A549 (cell line): ENCODE measurements around the gene ZBTB43. TPM values are rescaled to one million over a fixed set of nuclear protein-coding genes. Genes with fewer than 3 reads are reported as not detected.

ENCODE experiments used
- ATAC-seq, 2 experiments: fragments of 200-7000 bp in 1 of 2; fragments of >200 bp in 1 of 2; cut with Nextera tagmentation in 1 of 2; cut with Tn5 transposase in 1 of 2; 3 replicates each; pipeline versions ENCODE4 v1.8.0 to v1.9.1; 2018 to 2020; ENCODE audit warnings: mild to moderate bottlenecking in 1 of 2, moderate library complexity in 1 of 2
- CTCF ChIA-PET: fragments of 300-600 bp; sonication (Branson Sonifier 250); formaldehyde crosslinking; extraction: SDS; loops from one replicate; lab custom pipeline; 2021; ENCODE audit warnings: antibody characterized with exemption, inconsistent platforms; lab: Yijun Ruan, JAX
- POLR2A ChIA-PET: fragments of 350-600 bp; formaldehyde crosslinking; extraction: SDS; loops from one replicate; lab custom pipeline; 2021; ENCODE audit warnings: antibody characterized with exemption, inconsistent platforms; lab: Yijun Ruan, JAX
- DNase-seq, 2 experiments: peaks; one replicate each; pipeline versions ENCODE4 v3.0.0 to v3.0.0-alpha.2; 2011 to 2016; ENCODE audit warnings: low read depth in 1 of 2, low spot score in 1 of 2
- FAIRE-seq: peaks from 2 replicates; lab custom pipeline; 2011; peaks lifted over from hg19 to GRCh38; lab: Jason Lieb, UNC
- H3K27ac ChIP-seq, 2 experiments: fragments of >200 bp; sonication (Bioruptor Twin); formaldehyde crosslinking; 3 replicates each; pipeline ENCODE4 v1.5.1; 2016 to 2017
- H3K4me1 ChIP-seq: fragments of >200 bp; sonication (Bioruptor Twin); formaldehyde crosslinking; 3 replicates; pipeline ENCODE4 v1.6.1; 2016
- H3K4me2 ChIP-seq: fragments of >200 bp; sonication (Bioruptor Twin); formaldehyde crosslinking; 3 replicates; pipeline ENCODE4 v1.6.1; 2016
- H3K4me3 ChIP-seq: fragments of >200 bp; sonication (Bioruptor Twin); formaldehyde crosslinking; 3 replicates; pipeline ENCODE4 v1.5.1; 2016
- H3K9me3 ChIP-seq: fragments of >200 bp; sonication (Bioruptor Twin); formaldehyde crosslinking; 3 replicates; pipeline ENCODE4 v1.6.1; 2016
- CEBPB ChIP-seq, 2 experiments: fragments of >200 bp in 1 of 2; sonication (Bioruptor Twin) in 1 of 2; formaldehyde crosslinking in 1 of 2; IDR thresholded peaks; 2 replicates each; pipeline ENCODE4 v1.6.1; 2012 to 2016
- CHD2 ChIP-seq: fragments of 150-350 bp; IDR thresholded peaks from 2 replicates; pipeline ENCODE4 v1.6.1; 2014; ENCODE audit warnings: low read length; ENCODE audit not compliant: partially characterized antibody
- CHD4 ChIP-seq: fragments of 200-600 bp; sonication (generic); IDR thresholded peaks from 2 replicates; pipeline ENCODE4 v1.6.1; 2016; ENCODE audit warnings: antibody characterized with exemption, mild to moderate bottlenecking, borderline replicate concordance
- CTCF ChIP-seq: fragments of >200 bp; sonication (Bioruptor Twin); formaldehyde crosslinking; IDR thresholded peaks from 3 replicates; pipeline ENCODE4 v1.5.1; 2016
- EP300 ChIP-seq, 2 experiments: fragments of >200 bp; sonication (Bioruptor Twin); formaldehyde crosslinking; IDR thresholded peaks; 2 replicates in 1 of 2; 3 replicates in 1 of 2; pipeline ENCODE4 v1.6.1; 2016 to 2017
- HES2 ChIP-seq: fragments of >200 bp; sonication (Bioruptor Twin); formaldehyde crosslinking; IDR thresholded peaks from 2 replicates; pipeline ENCODE4 v1.6.1; 2016
- HEYL ChIP-seq: fragments of 250-450 bp; sonication (Bioruptor Pico); IDR thresholded peaks from 2 replicates; pipeline ENCODE4 v1.8.0; 2021; ENCODE audit warnings: mild to moderate bottlenecking, moderate library complexity
- HOXA7 ChIP-seq: fragments of 250-450 bp; sonication (Bioruptor Pico); IDR thresholded peaks from 2 replicates; pipeline ENCODE4 v1.5.0; 2020; ENCODE audit warnings: mild to moderate bottlenecking, moderate library complexity
- HOXB5 ChIP-seq: fragments of 250-450 bp; sonication (Bioruptor Pico); IDR thresholded peaks from 2 replicates; pipeline ENCODE4 v1.5.0; 2020; ENCODE audit warnings: mild to moderate bottlenecking, moderate library complexity
- JUNB ChIP-seq: fragments of >200 bp; sonication (Bioruptor Twin); formaldehyde crosslinking; IDR thresholded peaks from 2 replicates; pipeline ENCODE4 v1.6.1; 2016
- KDM1A ChIP-seq: fragments of 200-600 bp; sonication (generic); IDR thresholded peaks from 2 replicates; pipeline ENCODE4 v1.6.1; 2016; ENCODE audit warnings: low read depth, mild to moderate bottlenecking
- MAFK ChIP-seq: fragments of 450-650 bp; IDR thresholded peaks from 2 replicates; pipeline ENCODE4 v1.6.1; 2014; ENCODE audit not compliant: partially characterized antibody
- MAZ ChIP-seq: fragments of 150-350 bp; IDR thresholded peaks from 2 replicates; pipeline ENCODE4 v1.6.1; 2014; ENCODE audit warnings: antibody characterized with exemption, low read depth, low read length, borderline replicate concordance
- MYC ChIP-seq: IDR thresholded peaks from 2 replicates; pipeline ENCODE4 v1.6.1; 2012; ENCODE audit warnings: mild to moderate bottlenecking, inconsistent platforms, low read length, improper control_type of control experiment, borderline replicate concordance
- PBX3 ChIP-seq: IDR thresholded peaks from 2 replicates; pipeline ENCODE4 v1.6.1; 2012
- RARB ChIP-seq: fragments of 250-450 bp; sonication (Bioruptor Pico); IDR thresholded peaks from 2 replicates; pipeline ENCODE4 v1.8.0; 2021; ENCODE audit warnings: mild to moderate bottlenecking, moderate library complexity
- SREBF2 ChIP-seq: fragments of 450-650 bp; IDR thresholded peaks from 2 replicates; pipeline ENCODE4 v1.6.1; 2014; ENCODE audit warnings: mild to moderate bottlenecking, moderate library complexity
- ZSCAN20 ChIP-seq: fragments of 250-450 bp; sonication (Bioruptor Pico); IDR thresholded peaks from 2 replicates; pipeline ENCODE4 v1.8.0; 2022; ENCODE audit warnings: mild to moderate bottlenecking, moderate library complexity
- WGBS: methylation state at CpG from one replicate; pipeline ENCODE4 v1.1.6; 2017; ENCODE audit errors: missing lambda C conversion rate; 5-methylcytosine and 5-hydroxymethylcytosine counted together
- polyA plus RNA-seq, 4 experiments: library from polyadenylated mRNA; depleted of rRNA in 3 of 4; stranded (reverse); fragments of >200 nt; fragmentation: RNase III in 1 of 4; extraction: RNeasy Plus Mini Kit Qiagen cat#74134 plus additional on column Dnase treatment in 1 of 4; gene quantifications; 2 replicates in 3 of 4; 3 replicates in 1 of 4; pipeline ENCODE4 v1.2.3, GENCODE V29; 2011 to 2017
- TF ChIP-seq, protein P1 (sequence below): fragments of 200-600 bp; sonication (generic); IDR thresholded peaks from 2 replicates; pipeline ENCODE4 v1.6.1; 2016; ENCODE audit warnings: antibody characterized with exemption, mild to moderate bottlenecking, moderate library complexity
- TF ChIP-seq, protein P2 (sequence below): fragments of 250-450 bp; sonication (Bioruptor Pico); IDR thresholded peaks from 2 replicates; pipeline ENCODE4 v1.5.0; 2020; ENCODE audit warnings: low read depth, mild to moderate bottlenecking, moderate library complexity

ZBTB43 gene
- polyA plus RNA-seq, 2 of the 4 experiments (the other 2 are of a cell fraction): 7.7 to 11.7 TPM

DNA sequence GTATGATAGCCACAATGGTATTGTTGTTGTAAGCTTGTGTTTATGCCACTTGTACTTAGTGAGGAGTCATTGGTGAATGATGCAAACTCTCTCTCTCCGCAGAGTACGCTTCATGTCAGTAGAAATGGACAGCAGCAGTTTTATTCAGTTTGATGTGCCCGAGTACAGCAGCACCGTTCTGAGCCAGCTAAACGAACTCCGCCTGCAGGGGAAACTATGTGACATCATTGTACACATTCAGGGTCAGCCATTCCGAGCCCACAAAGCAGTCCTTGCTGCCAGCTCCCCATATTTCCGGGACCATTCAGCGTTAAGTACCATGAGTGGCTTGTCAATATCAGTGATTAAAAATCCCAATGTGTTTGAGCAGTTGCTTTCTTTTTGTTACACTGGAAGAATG lies 74.4 kb downstream of the ZBTB43 start:
- POLR2A ChIA-PET: no interaction called here
- TF ChIP-seq MAZ (no peak), SREBF2 (no peak), MYC (no peak), CEBPB (IDR thresholded peaks at IDR 0.05) (no peak), EP300 (IDR thresholded peaks at IDR 0.05) (no peak), JUNB (no peak), HOXB5 (CRISPR knock-in tag) (no peak), HOXA7 (no peak), HES2 (no peak), CHD4 (no peak), ZSCAN20 (no peak), PBX3 (no peak), CTCF (no peak), CHD2 (no peak), MAFK (no peak), KDM1A (no peak), RARB (CRISPR knock-in tag) (no peak), HEYL (CRISPR knock-in tag) (no peak)
- TF ChIP-seq, protein P1, sequence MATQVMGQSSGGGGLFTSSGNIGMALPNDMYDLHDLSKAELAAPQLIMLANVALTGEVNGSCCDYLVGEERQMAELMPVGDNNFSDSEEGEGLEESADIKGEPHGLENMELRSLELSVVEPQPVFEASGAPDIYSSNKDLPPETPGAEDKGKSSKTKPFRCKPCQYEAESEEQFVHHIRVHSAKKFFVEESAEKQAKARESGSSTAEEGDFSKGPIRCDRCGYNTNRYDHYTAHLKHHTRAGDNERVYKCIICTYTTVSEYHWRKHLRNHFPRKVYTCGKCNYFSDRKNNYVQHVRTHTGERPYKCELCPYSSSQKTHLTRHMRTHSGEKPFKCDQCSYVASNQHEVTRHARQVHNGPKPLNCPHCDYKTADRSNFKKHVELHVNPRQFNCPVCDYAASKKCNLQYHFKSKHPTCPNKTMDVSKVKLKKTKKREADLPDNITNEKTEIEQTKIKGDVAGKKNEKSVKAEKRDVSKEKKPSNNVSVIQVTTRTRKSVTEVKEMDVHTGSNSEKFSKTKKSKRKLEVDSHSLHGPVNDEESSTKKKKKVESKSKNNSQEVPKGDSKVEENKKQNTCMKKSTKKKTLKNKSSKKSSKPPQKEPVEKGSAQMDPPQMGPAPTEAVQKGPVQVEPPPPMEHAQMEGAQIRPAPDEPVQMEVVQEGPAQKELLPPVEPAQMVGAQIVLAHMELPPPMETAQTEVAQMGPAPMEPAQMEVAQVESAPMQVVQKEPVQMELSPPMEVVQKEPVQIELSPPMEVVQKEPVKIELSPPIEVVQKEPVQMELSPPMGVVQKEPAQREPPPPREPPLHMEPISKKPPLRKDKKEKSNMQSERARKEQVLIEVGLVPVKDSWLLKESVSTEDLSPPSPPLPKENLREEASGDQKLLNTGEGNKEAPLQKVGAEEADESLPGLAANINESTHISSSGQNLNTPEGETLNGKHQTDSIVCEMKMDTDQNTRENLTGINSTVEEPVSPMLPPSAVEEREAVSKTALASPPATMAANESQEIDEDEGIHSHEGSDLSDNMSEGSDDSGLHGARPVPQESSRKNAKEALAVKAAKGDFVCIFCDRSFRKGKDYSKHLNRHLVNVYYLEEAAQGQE: no peak
- TF ChIP-seq, protein P2, sequence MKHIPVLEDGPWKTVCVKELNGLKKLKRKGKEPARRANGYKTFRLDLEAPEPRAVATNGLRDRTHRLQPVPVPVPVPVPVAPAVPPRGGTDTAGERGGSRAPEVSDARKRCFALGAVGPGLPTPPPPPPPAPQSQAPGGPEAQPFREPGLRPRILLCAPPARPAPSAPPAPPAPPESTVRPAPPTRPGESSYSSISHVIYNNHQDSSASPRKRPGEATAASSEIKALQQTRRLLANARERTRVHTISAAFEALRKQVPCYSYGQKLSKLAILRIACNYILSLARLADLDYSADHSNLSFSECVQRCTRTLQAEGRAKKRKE: no peak
- TF ChIP-seq, all 56 proteins: peak for 0
- 93% methylated on average over 9 of the region's 9 CpGs for WGBS

More for the DNA sequence above, 74.4 kb downstream of the ZBTB43 start:
- DNase-seq: no peak
- Histone ChIP-seq H3K9me3 (no peaks in the 10 kb centered on the region), H3K4me2 (no peak overlapping the region), H3K27ac (no peak overlapping the region), H3K4me3 (no peak overlapping the region), H3K4me1 (0 out of 3 replicates have a peak, but pooled peaks cover 5% of the 10 kb centered on the region)
- no peak for FAIRE-seq
- ATAC-seq: no peak
- CTCF ChIA-PET: interaction anchor here (0.7 to 1.0 kb wide), 2 partner anchors 14 to 20 kb away, joined by 3 to 4 read pairs; no protein-coding TSS in a partner anchor
